Brain microvascular endothelial cell (primary cell): ENCODE measurements around the gene AFMID.
"Not testable (repeated sequence)": the region's sequence is repeated elsewhere in the genome, so short reads cannot be mapped to it uniquely, and the experiment has no call there.

Experiments
- DNase-seq: peaks from one replicate; pipeline ENCODE4 v3.0.0-alpha.2; 2020
- H3K27ac ChIP-seq: fragments of 250-450 bp; sonication (Bioruptor Pico); 2 replicates; pipeline ENCODE4 v1.5.1; 2020; ENCODE audit warnings: mild to moderate bottlenecking, moderate library complexity
- H3K27me3 ChIP-seq: fragments of 250-450 bp; sonication (Bioruptor Pico); replicated peaks from 2 replicates; pipeline ENCODE4 v1.5.1; 2020; ENCODE audit warnings: mild to moderate bottlenecking
- H3K36me3 ChIP-seq: fragments of 250-450 bp; sonication (Bioruptor Pico); replicated peaks from 2 replicates; pipeline ENCODE4 v1.5.1; 2020; ENCODE audit warnings: mild to moderate bottlenecking
- H3K4me3 ChIP-seq: 2 replicates; pipeline ENCODE4 v1.5.1; 2011; ENCODE audit warnings: low read depth, mild to moderate bottlenecking, control low read depth, low read length, moderate library complexity
- CTCF ChIP-seq: IDR thresholded peaks from 2 replicates; pipeline ENCODE4 v1.5.1; 2011; ENCODE audit warnings: low read depth, mild to moderate bottlenecking, moderate library complexity, low read length, control low read depth, inconsistent platforms; ENCODE audit errors: missing control alignments
- in situ Hi-C: cut with HindIII; loops from 2 replicates; pipeline ENCODE4 v1.10.0; 2017; ENCODE audit warnings: low sequenced_read_pairs, low pct_ligation_motif_present

The AFMID gene

GRCh38 chr17:78231991-78232858 is 45.1 kb downstream of the AFMID start:
- peaks cover 23% of the 10 kb centered on the region for H3K27me3 ChIP-seq

GRCh38 chr17:78232859-78233173 is 45.7 kb downstream of the AFMID start:
- in situ Hi-C loops, result no loop called here
- TF ChIP-seq CTCF, result no peak
- no peak for DNase-seq
- Histone ChIP-seq H3K4me3 (no peak overlapping the region), H3K36me3 (no peaks in the 10 kb centered on the region), H3K27me3 (peaks cover 23% of the 10 kb centered on the region), H3K27ac (no peak overlapping the region)

More at GRCh38 chr17:78231991-78232858, 45.1 kb downstream of the AFMID start:
- no peak for TF ChIP-seq CTCF
- in situ Hi-C loops, result no loop called here
- no peak overlapping the region for H3K27ac ChIP-seq
- H3K36me3 ChIP-seq, result no peaks in the 10 kb centered on the region
- H3K4me3 ChIP-seq, result no peak overlapping the region
- DNase-seq, result no peak

- in situ Hi-C loops, result no loop called here
- H3K27me3 ChIP-seq, result peaks cover 23% of the 10 kb centered on the region
- TF ChIP-seq CTCF, result no peak
- no peak overlapping the region for H3K4me3 ChIP-seq
- H3K36me3 ChIP-seq, result no peaks in the 10 kb centered on the region
- H3K27ac ChIP-seq, result no peak overlapping the region
- DNase-seq, result no peak
Observed at GRCh38 chr17:78233678-78234077, 46.5 kb downstream of the AFMID start.

GRCh38 chr17:78234261-78234865 is 47.2 kb downstream of the AFMID start:
- H3K36me3 ChIP-seq, result no peaks in the 10 kb centered on the region
- no peak overlapping the region for H3K27ac ChIP-seq
- DNase-seq, result no peak
- in situ Hi-C loops, result no loop called here
- peaks cover 23% of the 10 kb centered on the region for H3K27me3 ChIP-seq
- H3K4me3 ChIP-seq, result no peak overlapping the region
- no peak for TF ChIP-seq CTCF

GRCh38 chr17:78235022-78235421 is 47.9 kb downstream of the AFMID start:
- in situ Hi-C loops, H3K4me3 ChIP-seq, H3K27ac ChIP-seq, H3K36me3 ChIP-seq, DNase-seq: not testable (repeated sequence)
- peaks cover 21% of the 10 kb centered on the region for H3K27me3 ChIP-seq

GRCh38 chr17:78235885-78236284 is 48.7 kb downstream of the AFMID start:
- no peak for DNase-seq
- Histone ChIP-seq H3K4me3 (no peak overlapping the region), H3K27ac (no peak overlapping the region), H3K36me3 (no peaks in the 10 kb centered on the region), H3K27me3 (peaks cover 13% of the 10 kb centered on the region)
- no peak for TF ChIP-seq CTCF
- in situ Hi-C loops, result no loop called here
